HG03565 (cell line): ENCODE results near the gene TCF7L2.

Experiments used
- ATAC-seq: cut with Tn5 transposase; IDR thresholded peaks from one replicate; pipeline ENCODE4 v1.9.1; 2021; ENCODE audit warnings: mild to moderate bottlenecking, moderate library complexity; ENCODE audit not compliant: unreplicated experiment

The TCF7L2 gene

DNA sequence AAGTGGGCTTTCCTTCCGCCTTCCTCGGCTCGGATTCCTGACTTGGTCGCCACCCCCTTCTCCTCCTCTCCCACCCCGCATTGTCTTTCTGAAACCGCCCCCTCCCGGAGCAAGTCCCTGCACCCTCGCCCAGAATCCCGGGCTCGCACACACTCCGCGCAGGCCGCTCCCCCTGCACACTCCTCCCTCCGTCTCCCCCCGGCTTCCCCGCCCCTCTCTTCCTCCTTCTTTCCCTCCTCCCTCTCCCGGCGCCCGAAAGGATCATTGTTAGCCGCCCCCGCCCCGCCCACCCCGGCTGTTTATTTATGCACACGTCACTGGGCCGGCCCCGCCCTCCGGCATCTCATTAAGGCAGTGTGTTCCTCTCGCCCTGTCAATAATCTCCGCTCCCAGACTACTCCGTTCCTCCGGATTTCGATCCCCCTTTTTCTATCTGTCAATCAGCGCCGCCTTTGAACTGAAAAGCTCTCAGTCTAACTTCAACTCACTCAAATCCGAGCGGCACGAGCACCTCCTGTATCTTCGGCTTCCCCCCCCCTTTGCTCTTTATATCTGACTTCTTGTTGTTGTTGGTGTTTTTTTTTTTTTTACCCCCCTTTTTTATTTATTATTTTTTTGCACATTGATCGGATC, at the start of gene TCF7L2:
TCF7L2 (plus strand) TSS at position 373 of the 633 bp plus-strand sequence. CDS start 510 bp downstream, outside the sequence.
- no peak for ATAC-seq

DNA sequence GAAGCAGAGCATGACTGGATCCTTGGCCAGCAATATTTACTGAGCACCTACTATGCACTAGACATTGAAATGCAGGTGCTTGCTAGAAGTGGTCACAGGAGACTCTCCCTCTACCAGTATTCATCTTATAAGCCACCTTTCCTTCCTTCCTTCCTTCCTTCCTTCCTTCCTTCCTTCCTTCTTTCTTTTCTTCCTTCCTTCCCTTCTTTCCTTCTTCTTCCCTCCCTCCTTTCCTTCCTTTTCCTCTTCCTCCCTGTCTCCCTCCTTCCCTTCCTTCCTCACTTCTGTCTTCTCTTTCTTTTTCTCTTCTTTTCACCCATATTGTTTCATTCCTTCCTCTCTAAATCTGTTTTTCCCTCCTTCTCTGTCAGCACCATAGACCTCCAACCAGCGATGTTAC, 47.3 kb upstream of the TCF7L2 start:
- ATAC-seq, result no peak

- ATAC-seq, result no peak
These were observed 46.0 kb upstream of the TCF7L2 start for GRCh38 chr10:112904000-112904399.

DNA sequence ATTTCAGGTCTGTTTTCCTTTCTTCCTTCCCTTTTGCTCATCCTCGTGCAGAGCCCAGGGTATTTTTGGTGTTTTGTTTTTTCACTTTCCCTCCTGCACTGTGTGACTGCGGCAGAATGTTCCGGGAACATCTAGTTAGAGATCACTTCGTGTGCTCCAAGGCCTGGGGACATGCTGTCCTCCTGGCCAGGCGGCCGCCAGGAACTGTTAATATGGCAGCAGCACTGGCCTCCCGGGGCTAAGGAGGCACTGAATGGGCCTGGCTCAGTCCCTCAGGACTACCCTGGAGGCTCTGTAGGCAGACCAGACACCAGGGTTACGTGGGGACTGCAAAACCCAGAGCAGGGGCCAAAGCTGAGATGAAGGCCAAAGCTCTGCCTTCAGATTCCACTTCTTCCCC, 43.1 kb upstream of the TCF7L2 start:
- no peak for ATAC-seq

GRCh38 chr10:112907893-112908292, 42.2 kb upstream of the TCF7L2 start:
- no peak for ATAC-seq

- no peak for ATAC-seq
These were observed 38.8 kb upstream of the TCF7L2 start for GRCh38 chr10:112911206-112911605.

DNA sequence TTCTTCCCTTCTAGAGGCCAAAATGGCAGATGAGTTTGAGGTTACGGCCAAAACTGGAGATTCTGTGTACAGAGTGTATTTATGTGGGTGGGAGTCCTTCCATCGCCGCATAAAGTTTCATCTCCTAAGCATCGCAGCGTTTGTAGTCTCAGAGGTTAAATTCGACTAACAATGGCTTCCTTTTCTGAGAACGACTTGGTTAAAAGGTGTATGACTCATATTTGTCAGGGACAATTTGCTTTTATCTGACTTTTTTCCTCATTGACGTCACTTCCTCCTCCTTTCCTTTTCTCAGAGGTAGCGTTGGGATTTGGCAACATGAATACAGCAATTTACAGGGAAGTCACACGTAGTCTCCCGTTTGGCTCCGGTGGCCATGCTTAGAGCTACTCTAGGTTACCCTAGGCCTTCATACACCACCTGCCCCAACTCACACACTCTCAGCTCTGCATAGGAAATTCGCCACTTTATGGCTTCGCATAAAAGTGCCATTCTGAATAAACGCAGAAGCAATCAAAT, 37.6 kb upstream of the TCF7L2 start:
- no peak for ATAC-seq

DNA sequence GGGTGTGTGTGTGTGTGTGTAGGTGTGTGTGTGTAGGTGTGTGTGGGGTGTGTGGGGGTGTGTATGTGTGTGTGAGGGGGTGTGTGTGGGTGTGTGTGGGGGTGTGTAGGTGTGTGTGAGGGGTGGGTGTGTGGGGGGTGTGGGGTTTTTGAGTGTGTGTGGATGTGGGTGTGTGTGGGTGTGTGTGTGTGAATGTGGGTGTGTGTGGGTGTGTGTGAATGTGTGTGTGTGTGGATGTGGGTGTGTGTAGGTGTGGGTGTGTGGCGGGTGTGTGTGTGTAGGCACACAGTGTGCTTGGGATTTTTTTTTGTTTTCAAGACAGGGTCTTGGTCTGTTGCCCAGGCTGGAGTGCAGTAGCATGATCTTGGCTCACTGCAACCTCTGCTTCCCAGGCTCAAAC, 36.8 kb upstream of the TCF7L2 start:
- no peak for ATAC-seq

GRCh38 chr10:112913661-112914287, 36.3 kb upstream of the TCF7L2 start:
- no peak for ATAC-seq

GRCh38 chr10:112914288-112914952, 35.6 kb upstream of the TCF7L2 start:
- ATAC-seq, result no peak

- no peak for ATAC-seq
These were observed 34.2 kb upstream of the TCF7L2 start for GRCh38 chr10:112915590-112916572.

DNA sequence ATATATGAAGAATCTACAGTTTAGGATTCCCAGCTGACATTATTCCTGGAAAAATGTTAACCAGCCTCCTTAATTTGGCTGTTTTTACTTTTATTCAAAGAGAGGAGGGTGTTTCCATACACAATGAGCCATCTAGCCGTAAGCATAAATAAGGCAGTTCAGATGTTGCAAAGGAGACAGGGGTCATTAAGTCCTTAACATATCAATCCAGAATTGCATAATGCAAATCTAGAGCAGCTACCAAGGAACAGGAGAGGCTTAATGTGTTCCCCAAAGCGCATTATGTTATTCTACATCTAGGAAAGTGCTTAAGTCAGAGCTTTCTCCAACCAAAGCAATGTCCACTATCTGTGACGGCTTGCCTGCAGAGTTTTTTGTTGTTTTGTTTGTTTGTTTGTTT, 32.4 kb upstream of the TCF7L2 start:
- no peak for ATAC-seq

- no peak for ATAC-seq
These were observed 31.3 kb upstream of the TCF7L2 start for GRCh38 chr10:112918771-112919170.

DNA sequence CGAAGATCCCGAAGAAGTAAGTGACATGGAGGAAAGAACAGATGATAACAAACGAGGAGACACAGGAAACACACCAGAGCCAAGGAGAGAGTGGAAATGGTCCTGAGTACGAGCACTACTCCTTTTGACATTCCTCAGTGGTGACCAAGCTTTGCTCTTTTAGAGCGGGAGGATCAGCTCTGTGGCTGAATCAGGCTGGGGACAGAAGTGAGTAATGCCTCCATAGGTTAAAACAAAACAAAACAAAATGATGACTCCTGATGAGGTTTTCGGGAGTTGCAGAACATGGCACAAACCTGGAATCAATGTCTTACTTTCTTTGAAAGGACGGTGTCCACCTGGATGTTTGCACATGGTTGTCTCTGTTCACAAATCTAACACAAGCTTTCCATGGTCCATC, 30.3 kb upstream of the TCF7L2 start:
- ATAC-seq, result no peak

DNA sequence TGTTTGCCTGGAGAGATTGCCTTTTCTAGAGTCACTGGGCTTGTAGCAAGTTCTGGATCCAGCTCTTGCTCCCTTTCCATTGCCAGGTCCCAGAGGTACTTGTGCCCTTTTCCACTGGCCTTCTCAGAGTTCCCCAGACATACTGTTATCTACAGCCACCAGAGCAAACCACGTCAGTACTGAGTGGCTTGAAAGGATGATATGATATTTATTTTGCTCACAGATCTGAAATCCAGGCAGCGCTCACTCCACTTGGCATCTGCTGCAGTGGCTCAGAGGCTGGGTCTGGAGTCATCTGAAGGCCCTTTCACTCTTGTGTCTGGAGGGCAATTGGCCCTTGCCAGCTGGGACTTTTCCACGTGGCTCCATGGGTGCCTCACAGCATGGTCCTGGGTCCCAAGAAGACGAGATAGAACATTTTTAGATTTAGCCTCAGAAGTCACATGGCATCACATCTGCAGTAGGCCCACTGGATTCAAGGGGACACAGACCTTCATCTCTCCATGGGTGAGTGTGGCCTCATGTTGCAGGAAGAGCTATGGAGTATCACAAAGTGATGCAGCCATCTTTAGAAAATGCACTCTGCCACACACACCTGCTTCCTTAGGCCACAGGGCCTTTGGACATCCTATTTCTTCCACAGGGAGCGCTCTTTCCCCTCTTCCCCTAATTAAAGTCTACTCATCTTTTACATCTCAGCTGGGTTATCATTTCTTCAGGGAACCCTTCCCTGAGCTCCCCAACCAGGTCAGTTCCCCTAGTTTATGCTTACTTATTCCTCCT, 22.9 kb upstream of the TCF7L2 start:
- ATAC-seq, result no peak

- no peak for ATAC-seq
These were observed 22.1 kb upstream of the TCF7L2 start for GRCh38 chr10:112927980-112928379.

DNA sequence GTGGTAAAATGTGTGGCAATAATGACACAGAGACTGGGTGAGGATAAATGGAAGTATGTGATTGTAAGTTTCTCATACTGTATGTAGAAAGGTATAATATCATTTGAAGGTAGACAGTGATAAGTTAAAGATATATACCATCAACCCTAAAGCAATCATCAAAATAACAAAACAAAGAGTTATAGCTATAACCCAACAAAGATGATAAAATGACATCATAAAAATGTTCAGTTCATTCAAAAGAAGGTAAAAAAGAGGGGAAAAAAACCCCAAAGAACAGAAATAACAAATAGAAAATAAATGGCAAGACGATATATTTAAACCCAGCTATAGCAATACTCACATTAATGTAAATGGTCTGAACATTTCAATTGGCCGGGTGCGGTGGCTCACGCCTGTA, 17.4 kb upstream of the TCF7L2 start:
- no peak for ATAC-seq

GRCh38 chr10:112934193-112934592, 15.9 kb upstream of the TCF7L2 start:
- no peak for ATAC-seq

DNA sequence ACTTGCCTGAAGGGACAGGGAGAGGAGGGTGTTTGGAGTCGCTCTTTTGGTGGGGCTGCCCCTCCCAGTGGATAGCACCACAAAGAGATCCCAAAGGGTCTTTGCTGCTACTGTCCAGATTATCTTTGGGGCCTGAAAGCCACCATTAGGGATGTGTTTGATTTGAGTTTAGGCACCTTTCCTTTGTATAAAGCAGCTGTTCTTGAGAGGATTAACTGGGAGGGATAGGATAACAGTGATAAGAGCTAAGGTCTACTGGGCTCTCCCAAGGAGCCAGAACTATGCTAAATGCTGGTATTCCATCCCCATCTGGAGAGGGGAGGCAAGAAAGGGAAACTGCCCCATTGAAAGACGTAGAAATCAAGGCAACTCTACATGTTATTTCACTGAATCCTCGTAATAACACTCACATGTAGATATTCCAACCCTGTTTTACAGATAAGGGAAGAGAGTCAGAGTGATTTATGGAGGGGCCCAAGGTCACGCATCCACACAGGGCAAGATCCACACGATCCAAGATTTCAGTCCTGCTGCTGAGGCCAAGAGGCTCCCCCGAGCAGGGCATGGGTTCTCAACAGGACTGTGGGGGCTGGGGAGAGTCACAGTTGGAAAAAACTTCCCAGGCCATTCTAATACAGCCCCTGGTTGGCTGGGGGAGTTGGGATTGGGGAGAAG, 11.1 kb upstream of the TCF7L2 start:
- ATAC-seq, result no peak

DNA sequence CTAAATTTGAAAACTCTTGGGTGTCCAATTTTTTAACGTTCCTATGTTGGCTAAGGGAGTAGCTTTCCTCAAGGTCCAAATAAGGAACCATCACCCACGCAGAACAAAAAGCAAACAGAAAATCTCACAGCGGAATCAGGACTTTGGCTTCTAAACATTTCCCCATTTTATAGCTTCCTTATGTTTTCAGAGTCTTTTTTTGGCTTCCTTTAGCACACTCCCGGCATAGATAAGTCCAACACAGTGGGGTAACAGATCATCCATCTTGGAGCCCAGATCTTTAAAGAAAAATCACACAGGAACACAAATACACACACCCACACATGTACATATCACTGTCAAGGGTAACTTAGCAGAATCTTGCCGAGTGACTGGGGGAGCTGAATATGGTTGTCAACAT, 4.2 kb upstream of the TCF7L2 start:
- ATAC-seq, result no peak
